Measurements from ENCODE around the gene ERO1A.

DNA sequence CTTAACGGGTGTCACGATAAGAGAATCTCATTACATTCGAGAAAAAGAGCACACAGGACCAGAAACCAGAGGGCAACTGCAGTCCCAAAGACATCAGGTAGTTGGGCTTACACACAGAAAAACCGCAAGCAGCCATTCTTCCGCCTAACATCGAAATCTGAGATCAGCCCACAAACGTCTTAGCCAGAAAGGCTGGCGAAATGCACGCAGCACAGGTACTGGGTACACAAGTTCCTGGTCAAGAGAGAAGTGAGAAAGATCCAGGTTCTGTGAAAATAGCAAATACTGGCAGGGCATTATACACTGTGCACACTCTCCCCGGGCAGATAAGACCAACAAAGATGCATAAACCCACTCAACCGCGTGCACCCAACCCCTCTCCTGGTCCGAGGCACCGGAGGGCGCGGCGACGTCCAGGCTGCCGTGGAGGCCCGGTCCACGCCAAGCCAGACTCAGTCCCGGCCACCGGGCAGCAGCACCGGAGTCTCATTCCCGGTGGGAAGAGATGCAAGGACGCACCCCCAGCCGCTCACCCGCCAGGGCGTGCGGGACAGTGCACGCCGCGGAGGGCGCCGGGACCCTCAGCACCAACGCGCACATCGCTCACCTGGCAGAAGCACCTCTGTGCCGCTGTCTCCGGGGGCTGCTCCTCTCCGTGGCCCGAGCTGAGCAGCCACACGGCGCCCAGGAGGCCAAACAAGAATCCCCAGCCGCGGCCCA lies 437 bp downstream of the ERO1A start:
- TF ChIP-seq, protein P1, sequence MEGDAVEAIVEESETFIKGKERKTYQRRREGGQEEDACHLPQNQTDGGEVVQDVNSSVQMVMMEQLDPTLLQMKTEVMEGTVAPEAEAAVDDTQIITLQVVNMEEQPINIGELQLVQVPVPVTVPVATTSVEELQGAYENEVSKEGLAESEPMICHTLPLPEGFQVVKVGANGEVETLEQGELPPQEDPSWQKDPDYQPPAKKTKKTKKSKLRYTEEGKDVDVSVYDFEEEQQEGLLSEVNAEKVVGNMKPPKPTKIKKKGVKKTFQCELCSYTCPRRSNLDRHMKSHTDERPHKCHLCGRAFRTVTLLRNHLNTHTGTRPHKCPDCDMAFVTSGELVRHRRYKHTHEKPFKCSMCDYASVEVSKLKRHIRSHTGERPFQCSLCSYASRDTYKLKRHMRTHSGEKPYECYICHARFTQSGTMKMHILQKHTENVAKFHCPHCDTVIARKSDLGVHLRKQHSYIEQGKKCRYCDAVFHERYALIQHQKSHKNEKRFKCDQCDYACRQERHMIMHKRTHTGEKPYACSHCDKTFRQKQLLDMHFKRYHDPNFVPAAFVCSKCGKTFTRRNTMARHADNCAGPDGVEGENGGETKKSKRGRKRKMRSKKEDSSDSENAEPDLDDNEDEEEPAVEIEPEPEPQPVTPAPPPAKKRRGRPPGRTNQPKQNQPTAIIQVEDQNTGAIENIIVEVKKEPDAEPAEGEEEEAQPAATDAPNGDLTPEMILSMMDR (IDR thresholded peaks at IDR 0.05 in 8 of 11, conservative IDR thresholded peaks at IDR 0.05 in 3 of 11) = peak in 6 of 11 experiments; percentile 6 to 44 (median 27)
- TF ChIP-seq POLR2AphosphoS5 (IDR thresholded peaks at IDR 0.05) = peak in 2 of 3 donors; percentile 24 to 76
- TF ChIP-seq POLR2A (IDR thresholded peaks at IDR 0.05) = no peak
